ENCODE results near the gene USP8.

Gene USP8

GRCh38 chr15:50563756-50564155, 139.6 kb downstream of the USP8 start:
- Histone ChIP-seq H3K36me3 (replicated peaks) (peaks cover 16% of the 10 kb centered on the region), H3K27ac (no peak overlapping the region), H3K27me3 (replicated peaks) (no peaks in the 10 kb centered on the region), H3K4me3 (ENCODE audit: low read depth, low read length) (no peak overlapping the region)
- in situ Hi-C loops (cut with HindIII; ENCODE audit: low pct_ligation_motif_present, low sequenced_read_pairs), result no loop called here
- TF ChIP-seq CTCF (IDR thresholded peaks at IDR 0.05; ENCODE audit: low read depth, low read length, missing control alignments), result no peak
- no peak for DNase-seq
